H9 (cell line): ENCODE results near the gene CLRN3. TPM values are rescaled to one million over a fixed set of nuclear protein-coding genes. Genes with fewer than 3 reads are reported as not detected.
A peak's percentile ranks its signal among the peaks of the same experiment; 100 is the strongest.

Experiments used
- DNase-seq: peaks from one replicate; pipeline ENCODE4 v3.0.0-alpha.2; 2017
- H2AFZ ChIP-seq: one replicate; pipeline ENCODE4 v1.6.1; 2013; ENCODE audit warnings: mild to moderate bottlenecking, low read length, control low read depth, moderate library complexity
- H2AK5ac ChIP-seq: 2 replicates; pipeline ENCODE4 v1.6.1; 2013; ENCODE audit warnings: low read length, control low read depth, mixed read lengths; ENCODE audit not compliant: insufficient read length
- H2BK120ac ChIP-seq: one replicate; pipeline ENCODE4 v1.6.1; 2013; ENCODE audit warnings: low read depth, mild to moderate bottlenecking, low read length, control low read depth, inconsistent platforms; ENCODE audit not compliant: poor library complexity, severe bottlenecking
- H2BK12ac ChIP-seq: 2 replicates; pipeline ENCODE4 v1.6.1; 2013; ENCODE audit warnings: low read length, control low read depth, mixed read lengths, low read depth; ENCODE audit not compliant: insufficient read length
- H2BK15ac ChIP-seq: 2 replicates; pipeline ENCODE4 v1.6.1; 2013; ENCODE audit warnings: low read depth, low read length, control low read depth
- H2BK20ac ChIP-seq: one replicate; pipeline ENCODE4 v1.6.1; 2013; ENCODE audit warnings: low read depth, mild to moderate bottlenecking, low read length, control low read depth, inconsistent platforms; ENCODE audit not compliant: poor library complexity, severe bottlenecking
- H2BK5ac ChIP-seq: 2 replicates; pipeline ENCODE4 v1.6.1; 2013; ENCODE audit warnings: low read length, control low read depth, mixed read lengths; ENCODE audit not compliant: insufficient read length
- H3K14ac ChIP-seq: 2 replicates; pipeline ENCODE4 v1.6.1; 2013; ENCODE audit warnings: low read length, control low read depth; ENCODE audit not compliant: insufficient read depth
- H3K18ac ChIP-seq: 2 replicates; pipeline ENCODE4 v1.6.1; 2013; ENCODE audit warnings: low read depth, mild to moderate bottlenecking, mixed read lengths, low read length, control low read depth; ENCODE audit not compliant: insufficient read length
- H3K23ac ChIP-seq: 2 replicates; pipeline ENCODE4 v1.6.1; 2013; ENCODE audit warnings: low read length, control low read depth, mixed read lengths, low read depth; ENCODE audit not compliant: insufficient read length
- H3K23me2 ChIP-seq: 2 replicates; pipeline ENCODE4 v1.6.1; 2013; ENCODE audit warnings: low read depth, mild to moderate bottlenecking, mixed read lengths, low read length, control low read depth; ENCODE audit not compliant: insufficient read length, poor library complexity, severe bottlenecking
- H3K27ac ChIP-seq: 2 replicates; pipeline ENCODE4 v1.5.1; 2013; ENCODE audit warnings: low read length, control low read depth, mixed read lengths, low read depth; ENCODE audit not compliant: insufficient read length
- H3K27me3 ChIP-seq: 2 replicates; pipeline ENCODE4 v1.6.1; 2013; ENCODE audit warnings: low read length, control low read depth, inconsistent platforms; ENCODE audit not compliant: insufficient read depth
- H3K4ac ChIP-seq: 2 replicates; pipeline ENCODE4 v1.6.1; 2013; ENCODE audit warnings: low read depth, mild to moderate bottlenecking, control low read depth, inconsistent platforms, low read length, moderate library complexity
- H3K4me1 ChIP-seq: 2 replicates; pipeline ENCODE4 v1.6.1; 2013; ENCODE audit warnings: low read length, control low read depth, inconsistent platforms; ENCODE audit not compliant: insufficient read depth
- H3K4me2 ChIP-seq: 2 replicates; pipeline ENCODE4 v1.6.1; 2013; ENCODE audit warnings: low read length, control low read depth, mixed read lengths; ENCODE audit not compliant: insufficient read length, insufficient read depth
- H3K56ac ChIP-seq: 2 replicates; pipeline ENCODE4 v1.6.1; 2013; ENCODE audit warnings: low read depth, mild to moderate bottlenecking, mixed read lengths, low read length, control low read depth; ENCODE audit not compliant: insufficient read length
- H3K79me1 ChIP-seq: 2 replicates; pipeline ENCODE4 v1.6.1; 2013; ENCODE audit warnings: low read depth, mild to moderate bottlenecking, moderate library complexity, low read length, control low read depth, inconsistent platforms; ENCODE audit not compliant: insufficient read depth, poor library complexity, severe bottlenecking
- H3K79me2 ChIP-seq: 2 replicates; pipeline ENCODE4 v1.6.1; 2013; ENCODE audit warnings: low read length, control low read depth, inconsistent platforms; ENCODE audit not compliant: insufficient read depth
- H3K9ac ChIP-seq: 2 replicates; pipeline ENCODE4 v1.6.1; 2013; ENCODE audit warnings: low read length, control low read depth, mixed read lengths; ENCODE audit not compliant: insufficient read length; ENCODE audit errors: extremely low read depth
- H3K9me3 ChIP-seq: one replicate; pipeline ENCODE4 v1.6.1; 2013; ENCODE audit warnings: low read depth, low read length, inconsistent platforms; ENCODE audit not compliant: control insufficient read depth
- H3T11ph ChIP-seq: one replicate; pipeline ENCODE4 v1.6.1; 2013; ENCODE audit warnings: mild to moderate bottlenecking, low read length, control low read depth, inconsistent platforms
- H4K20me1 ChIP-seq: one replicate; pipeline ENCODE4 v1.6.1; 2013; ENCODE audit not compliant: control insufficient read depth, insufficient read length, insufficient read depth
- H4K5ac ChIP-seq: 2 replicates; pipeline ENCODE4 v1.6.1; 2013; ENCODE audit warnings: low read depth, mild to moderate bottlenecking, mixed read lengths, low read length, control low read depth; ENCODE audit not compliant: insufficient read length
- H4K8ac ChIP-seq: replicated peaks from 2 replicates; pipeline ENCODE4 v1.6.1; 2013; ENCODE audit warnings: low read length, control low read depth, mixed read lengths, low read depth; ENCODE audit not compliant: insufficient read length
- H4K91ac ChIP-seq: 2 replicates; pipeline ENCODE4 v1.6.1; 2013; ENCODE audit warnings: low read depth, mild to moderate bottlenecking, moderate library complexity, mixed read lengths, low read length, control low read depth; ENCODE audit not compliant: insufficient read length
- H3K27ac Mint-ChIP-seq, 3 experiments: 2 replicates in 2 of 3; 3 replicates in 1 of 3; pipeline ENCODE4 v1.8.0; 2020 to 2021; ENCODE audit warnings: mixed read lengths in 3 of 3, mild to moderate bottlenecking in 1 of 3, moderate library complexity in 1 of 3
- H3K27me3 Mint-ChIP-seq: 2 replicates; pipeline ENCODE4 v1.8.0; 2021; ENCODE audit warnings: low read depth, mild to moderate bottlenecking, moderate library complexity, mixed read lengths
- H3K36me3 Mint-ChIP-seq, 3 experiments: 2 replicates in 2 of 3; 3 replicates in 1 of 3; pipeline ENCODE4 v1.8.0; 2020 to 2021; ENCODE audit warnings: low read depth in 3 of 3, mixed read lengths in 3 of 3; ENCODE audit not compliant: insufficient read depth in 1 of 3
- H3K4me1 Mint-ChIP-seq, 2 experiments: 2 replicates each; pipeline ENCODE4 v1.8.0; 2020; ENCODE audit warnings: mixed read lengths in 2 of 2
- H3K4me3 Mint-ChIP-seq, 2 experiments: 2 replicates in 1 of 2; 3 replicates in 1 of 2; pipeline ENCODE4 v1.8.0; 2020 to 2021; ENCODE audit warnings: mild to moderate bottlenecking in 2 of 2, mixed read lengths in 2 of 2, moderate library complexity in 1 of 2
- H3K9me3 Mint-ChIP-seq, 2 experiments: 2 replicates in 1 of 2; 3 replicates in 1 of 2; pipeline ENCODE4 v1.8.0; 2020; ENCODE audit warnings: mild to moderate bottlenecking in 2 of 2, mixed read lengths in 2 of 2, moderate library complexity in 1 of 2
- WGBS: extraction: QIAGEN DNeasy Blood & Tissue Kit; methylation state at CpG from one replicate; pipeline ENCODE4 v1.1.7; 2013; ENCODE audit warnings: missing lambda C conversion rate, low lambda C conversion rate, mixed read lengths; ENCODE audit not compliant: insufficient read length; ENCODE audit errors: extremely low coverage; 5-methylcytosine and 5-hydroxymethylcytosine counted together
- total RNA-seq: library from RNA; stranded (reverse); gene quantifications from 2 replicates; pipeline ENCODE4 v1.2.1, GENCODE V29; 2021
- TF ChIP-seq, protein P1 (sequence below): fragments of 200-600 bp; sonication (generic); conservative IDR thresholded peaks from 3 replicates; pipeline ENCODE4 v1.8.0; 2021; ENCODE audit warnings: antibody characterized with exemption, mild to moderate bottlenecking

Gene CLRN3
- total RNA-seq, 1 experiment from 2014 or later: not detected

GRCh38 chr10:127851661-127852194, 41.0 kb downstream of the CLRN3 start:
- Mint-ChIP-seq H3K4me1 (peaks cover 7 to 13% of the 10 kb centered on the region in 2 experiments), H3K36me3 (no peaks in the 10 kb centered on the region), H3K4me3 (no peak overlapping the region), H3K27ac (peak overlapping the region in 1 of 3 experiments; percentile 72; a peak in 1 of 7 replicates), H3K9me3 (no peaks in the 10 kb centered on the region), H3K27me3 (peaks cover 27% of the 10 kb centered on the region)
- Histone ChIP-seq H2BK5ac (no peak overlapping the region), H3K14ac (no peak overlapping the region), H3K27ac (no peak overlapping the region), H3K18ac (no peak overlapping the region), H4K5ac (no peak overlapping the region), H3K79me1 (no peaks in the 10 kb centered on the region), H2BK20ac (no peak overlapping the region), H3K56ac (no peak overlapping the region), H3K9ac (no peak overlapping the region), H3K4me1 (no peaks in the 10 kb centered on the region), H4K8ac (no peak overlapping the region), H2BK15ac (no peak overlapping the region), H3K23me2 (peaks cover 4% of the 10 kb centered on the region), H4K20me1 (no peaks in the 10 kb centered on the region), H2BK120ac (no peak overlapping the region), H2BK12ac (no peak overlapping the region), H3K4me2 (no peak overlapping the region), H2AK5ac (no peak overlapping the region), H3T11ph (no peak overlapping the region), H3K23ac (no peak overlapping the region), H3K27me3 (no peaks in the 10 kb centered on the region), H4K91ac (no peak overlapping the region), H2AFZ (no peak overlapping the region), H3K4ac (no peak overlapping the region), H3K9me3 (no peaks in the 10 kb centered on the region), H3K79me2 (no peaks in the 10 kb centered on the region)
- TF ChIP-seq, protein P1, sequence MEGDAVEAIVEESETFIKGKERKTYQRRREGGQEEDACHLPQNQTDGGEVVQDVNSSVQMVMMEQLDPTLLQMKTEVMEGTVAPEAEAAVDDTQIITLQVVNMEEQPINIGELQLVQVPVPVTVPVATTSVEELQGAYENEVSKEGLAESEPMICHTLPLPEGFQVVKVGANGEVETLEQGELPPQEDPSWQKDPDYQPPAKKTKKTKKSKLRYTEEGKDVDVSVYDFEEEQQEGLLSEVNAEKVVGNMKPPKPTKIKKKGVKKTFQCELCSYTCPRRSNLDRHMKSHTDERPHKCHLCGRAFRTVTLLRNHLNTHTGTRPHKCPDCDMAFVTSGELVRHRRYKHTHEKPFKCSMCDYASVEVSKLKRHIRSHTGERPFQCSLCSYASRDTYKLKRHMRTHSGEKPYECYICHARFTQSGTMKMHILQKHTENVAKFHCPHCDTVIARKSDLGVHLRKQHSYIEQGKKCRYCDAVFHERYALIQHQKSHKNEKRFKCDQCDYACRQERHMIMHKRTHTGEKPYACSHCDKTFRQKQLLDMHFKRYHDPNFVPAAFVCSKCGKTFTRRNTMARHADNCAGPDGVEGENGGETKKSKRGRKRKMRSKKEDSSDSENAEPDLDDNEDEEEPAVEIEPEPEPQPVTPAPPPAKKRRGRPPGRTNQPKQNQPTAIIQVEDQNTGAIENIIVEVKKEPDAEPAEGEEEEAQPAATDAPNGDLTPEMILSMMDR: no peak
- no peak for DNase-seq
- no CpG with 5 or more reads among the region's 14 CpGs for WGBS
